SH-SY5Y (cell line): ENCODE data around the gene PTPN4.

Experiments used
- GATA2 ChIP-seq: IDR thresholded peaks from 2 replicates; pipeline ENCODE4 v1.6.1; 2011; ENCODE audit warnings: mild to moderate bottlenecking, low read depth, low read length
- GATA3 ChIP-seq: IDR thresholded peaks from 2 replicates; pipeline ENCODE4 v1.6.1; 2011; ENCODE audit warnings: low read depth, mild to moderate bottlenecking, low read length, moderate library complexity

DNA sequence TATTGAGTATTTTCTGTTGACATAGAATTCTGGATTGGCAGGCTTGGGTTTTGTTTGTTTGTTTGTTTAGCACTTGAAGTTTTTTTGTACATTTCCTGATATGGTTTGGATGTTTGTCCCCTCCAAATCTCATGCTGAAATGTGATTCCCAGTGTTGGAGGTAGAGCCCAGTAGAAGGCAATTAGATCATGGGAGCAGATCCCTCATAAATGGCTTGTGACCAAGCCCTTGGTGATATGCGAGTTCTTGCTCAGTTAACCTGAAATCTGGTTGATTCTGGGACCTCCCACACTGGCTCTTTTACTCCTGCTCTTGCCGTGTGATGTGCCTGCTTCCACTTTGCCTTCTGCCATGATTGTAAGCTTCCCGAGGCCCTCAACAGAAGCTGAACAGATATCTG, 98.0 kb downstream of the PTPN4 start:
- no peak for TF ChIP-seq GATA2
- no peak for TF ChIP-seq GATA3
